DOHH2 (cell line): ENCODE data around the gene DDA1.

Source experiments
- H3F3A ChIP-seq: fragments of 200-600 bp; sonication (generic), shearing (Covaris generic); 2 replicates; pipeline ENCODE4 v1.6.0; 2016; ENCODE audit warnings: antibody characterized with exemption, mild to moderate bottlenecking; ENCODE audit not compliant: control insufficient read depth, insufficient read depth
- H3K27ac ChIP-seq: fragments of 200-600 bp; sonication (generic); 2 replicates; pipeline ENCODE4 v1.5.1; 2014; ENCODE audit warnings: low read depth, mild to moderate bottlenecking, low read length, moderate library complexity
- H3K27me3 ChIP-seq: fragments of 200-600 bp; sonication (generic); 2 replicates; pipeline ENCODE4 v1.6.1; 2014; ENCODE audit warnings: mild to moderate bottlenecking, low read length, mixed read lengths; ENCODE audit not compliant: control insufficient read depth
- H3K36me3 ChIP-seq: fragments of 200-600 bp; sonication (generic); 2 replicates; pipeline ENCODE4 v1.6.1; 2014; ENCODE audit warnings: mild to moderate bottlenecking, low read length, moderate library complexity, mixed read lengths; ENCODE audit not compliant: control insufficient read depth
- H3K4me1 ChIP-seq: fragments of 200-600 bp; sonication (generic); 2 replicates; pipeline ENCODE4 v1.6.1; 2014; ENCODE audit warnings: mild to moderate bottlenecking, low read length, mixed read lengths; ENCODE audit not compliant: control insufficient read depth
- H3K4me2 ChIP-seq: fragments of 200-600 bp; sonication (generic); 2 replicates; pipeline ENCODE4 v1.6.0; 2014; ENCODE audit warnings: mild to moderate bottlenecking, low read length, moderate library complexity
- H3K4me3 ChIP-seq: fragments of 200-600 bp; sonication (generic); 2 replicates; pipeline ENCODE4 v1.5.1; 2014; ENCODE audit warnings: mild to moderate bottlenecking, low read length, mixed read lengths
- H3K79me2 ChIP-seq: fragments of 200-600 bp; sonication (generic); 2 replicates; pipeline ENCODE4 v1.6.1; 2014; ENCODE audit warnings: mild to moderate bottlenecking, low read length, mixed read lengths; ENCODE audit not compliant: control insufficient read depth
- H3K9me2 ChIP-seq: fragments of 200-600 bp; sonication (generic); replicated peaks from 2 replicates; pipeline ENCODE4 v1.6.1; 2014; ENCODE audit warnings: mild to moderate bottlenecking, low read length, mixed read lengths; ENCODE audit not compliant: control insufficient read depth
- H3K9me3 ChIP-seq: fragments of 200-600 bp; sonication (generic); 2 replicates; pipeline ENCODE4 v1.6.1; 2014; ENCODE audit warnings: antibody characterized with exemption, low read length, mixed read lengths; ENCODE audit not compliant: control insufficient read depth, insufficient read depth
- H4K20me1 ChIP-seq: fragments of 200-600 bp; sonication (generic); 2 replicates; pipeline ENCODE4 v1.6.0; 2014; ENCODE audit warnings: low read depth, mild to moderate bottlenecking, antibody characterized with exemption, low read length, moderate library complexity; ENCODE audit not compliant: control insufficient read depth, insufficient read depth
- EZH2phosphoT487 ChIP-seq: fragments of 200-600 bp; sonication (generic); IDR thresholded peaks from 2 replicates; pipeline ENCODE4 v1.6.1; 2017; ENCODE audit warnings: borderline replicate concordance, mild to moderate bottlenecking, antibody characterized with exemption, low read length, moderate library complexity, mixed read lengths
- TF ChIP-seq, protein P1 (sequence below): fragments of 200-600 bp; sonication (generic); IDR thresholded peaks from one replicate; pipeline ENCODE4 v1.5.1; 2014; ENCODE audit warnings: antibody characterized with exemption, mild to moderate bottlenecking, low read depth, low read length; ENCODE audit not compliant: poor library complexity, severe bottlenecking

DDA1 gene

DNA sequence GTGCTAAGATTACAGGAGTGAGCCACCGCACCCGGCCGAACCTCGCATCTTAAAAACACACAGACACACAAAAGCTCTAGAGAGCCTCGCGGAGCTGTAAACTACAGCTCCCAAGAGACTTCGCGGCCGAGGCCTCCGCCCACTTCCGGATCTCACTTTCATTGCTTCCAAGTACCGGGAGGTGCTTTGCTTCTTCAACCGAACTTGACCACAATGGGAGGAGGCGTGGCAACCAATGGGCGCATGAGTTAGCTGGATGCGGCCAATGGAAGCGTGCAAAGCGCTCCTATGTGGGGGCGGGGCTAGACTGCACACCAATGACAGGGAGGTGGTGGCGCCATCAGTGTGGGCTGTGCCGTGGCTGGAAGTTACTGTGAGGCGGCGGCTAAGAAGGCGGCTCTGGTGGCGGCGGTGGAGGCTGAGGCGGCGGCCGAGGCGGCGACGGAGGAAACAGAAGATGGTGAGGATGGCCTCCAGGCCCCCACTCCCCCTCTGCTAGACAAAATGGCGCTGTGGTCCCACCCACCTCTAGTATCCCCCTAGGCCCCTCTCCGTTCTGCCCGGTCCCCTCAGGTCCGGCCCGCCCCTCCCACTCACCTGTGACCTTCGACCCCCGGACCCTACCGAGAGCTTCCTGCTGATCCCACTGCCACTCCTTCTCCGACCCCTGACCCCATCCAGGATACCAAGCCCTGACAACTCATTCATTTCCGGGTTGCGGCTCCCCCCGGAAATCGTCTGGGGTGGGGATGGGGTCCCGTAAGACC is at the start of gene DDA1:
Gene DDA1 (plus strand): TSS at position 366 of the 767 bp plus-strand sequence. CDS start 92 bp downstream, at position 458.
- H3K36me3 ChIP-seq, result peaks cover 41% of the 10 kb centered on the region
- H3K27me3 ChIP-seq, result no peaks in the 10 kb centered on the region
- H3K9me3 ChIP-seq, result no peaks in the 10 kb centered on the region
- peaks cover 64% of the 10 kb centered on the region for H3K79me2 ChIP-seq
- H3F3A ChIP-seq, result peaks cover 1% of the 10 kb centered on the region
- H3K9me2 ChIP-seq, result no peaks in the 10 kb centered on the region
- peak within 1 kb of the TSS; percentile 82 for H3K4me2 ChIP-seq
- H3K4me1 ChIP-seq, result peaks cover 31% of the 10 kb centered on the region
- no peak for TF ChIP-seq EZH2phosphoT487
- TF ChIP-seq, protein P1, sequence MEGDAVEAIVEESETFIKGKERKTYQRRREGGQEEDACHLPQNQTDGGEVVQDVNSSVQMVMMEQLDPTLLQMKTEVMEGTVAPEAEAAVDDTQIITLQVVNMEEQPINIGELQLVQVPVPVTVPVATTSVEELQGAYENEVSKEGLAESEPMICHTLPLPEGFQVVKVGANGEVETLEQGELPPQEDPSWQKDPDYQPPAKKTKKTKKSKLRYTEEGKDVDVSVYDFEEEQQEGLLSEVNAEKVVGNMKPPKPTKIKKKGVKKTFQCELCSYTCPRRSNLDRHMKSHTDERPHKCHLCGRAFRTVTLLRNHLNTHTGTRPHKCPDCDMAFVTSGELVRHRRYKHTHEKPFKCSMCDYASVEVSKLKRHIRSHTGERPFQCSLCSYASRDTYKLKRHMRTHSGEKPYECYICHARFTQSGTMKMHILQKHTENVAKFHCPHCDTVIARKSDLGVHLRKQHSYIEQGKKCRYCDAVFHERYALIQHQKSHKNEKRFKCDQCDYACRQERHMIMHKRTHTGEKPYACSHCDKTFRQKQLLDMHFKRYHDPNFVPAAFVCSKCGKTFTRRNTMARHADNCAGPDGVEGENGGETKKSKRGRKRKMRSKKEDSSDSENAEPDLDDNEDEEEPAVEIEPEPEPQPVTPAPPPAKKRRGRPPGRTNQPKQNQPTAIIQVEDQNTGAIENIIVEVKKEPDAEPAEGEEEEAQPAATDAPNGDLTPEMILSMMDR, result no peak
- peaks cover 9% of the 10 kb centered on the region; the same call in 1 of the 2 replicates for H4K20me1 ChIP-seq
- H3K27ac ChIP-seq, result peak within 1 kb of the TSS; percentile 54
- H3K4me3 ChIP-seq, result peak within 1 kb of the TSS; percentile 99

DNA sequence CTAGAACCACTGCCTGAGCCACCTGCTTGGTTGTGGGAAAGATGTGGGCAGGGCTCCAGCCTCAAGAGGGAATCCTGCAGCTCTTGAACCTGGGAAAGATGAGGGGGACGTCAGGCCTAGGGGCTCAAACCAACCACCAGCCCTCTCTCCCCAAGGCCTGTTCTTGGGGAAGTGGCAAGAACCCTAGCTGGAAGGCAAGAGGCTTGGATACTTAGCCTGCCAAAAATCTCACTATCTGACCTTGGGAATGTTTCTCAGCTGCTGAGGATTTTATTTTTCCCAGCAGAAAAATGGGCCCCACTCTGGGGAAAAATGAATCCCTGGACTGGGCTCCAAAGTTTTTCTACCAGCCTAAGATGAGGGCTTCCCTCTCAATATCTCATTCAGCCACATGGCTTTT is 49.4 kb upstream of the DDA1 start:
- Histone ChIP-seq H3K4me1 (peaks cover 29% of the 10 kb centered on the region), H3K79me2 (no peaks in the 10 kb centered on the region)
- TF ChIP-seq, protein P1, result no peak

DNA sequence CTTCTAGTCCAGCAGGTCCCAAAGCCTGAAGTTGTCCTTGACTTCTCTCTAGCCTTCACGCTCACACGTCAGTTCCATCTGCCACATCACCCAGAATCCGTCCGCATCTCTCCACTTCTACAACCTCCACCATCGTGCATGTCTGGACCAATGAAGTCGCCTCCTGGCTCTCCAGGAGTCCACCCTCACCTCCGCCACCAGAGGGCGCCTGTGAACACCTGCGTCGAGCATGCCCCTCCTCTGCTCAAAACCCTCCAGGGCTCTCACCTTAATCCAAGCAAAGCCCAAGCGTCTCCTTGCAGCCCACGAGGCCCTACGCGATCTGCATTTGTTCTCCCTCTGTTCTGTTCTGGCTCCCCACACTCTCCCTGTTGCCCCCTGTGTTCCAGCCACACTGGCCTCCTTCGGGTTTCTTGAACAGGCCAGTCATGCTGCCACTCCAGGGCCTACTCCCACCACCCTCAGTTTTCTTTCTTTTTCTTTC is 48.5 kb upstream of the DDA1 start:
- peak overlapping the region; percentile 60 for H3K4me2 ChIP-seq
- peaks cover 39% of the 10 kb centered on the region for H3K4me1 ChIP-seq
- no peaks in the 10 kb centered on the region for H3K27me3 ChIP-seq
- no peaks in the 10 kb centered on the region for H3K36me3 ChIP-seq
- peaks cover 15% of the 10 kb centered on the region for H3F3A ChIP-seq
- TF ChIP-seq, protein P1, result peak; percentile 95
- TF ChIP-seq EZH2phosphoT487, result no peak
- no peaks in the 10 kb centered on the region for H3K9me3 ChIP-seq
- peak overlapping the region; percentile 45 for H3K4me3 ChIP-seq
- peak overlapping the region; percentile 46 for H3K27ac ChIP-seq
- no peaks in the 10 kb centered on the region for H3K9me2 ChIP-seq
- no peaks in the 10 kb centered on the region for H4K20me1 ChIP-seq
- H3K79me2 ChIP-seq, result no peaks in the 10 kb centered on the region

More for the DNA sequence above, 49.4 kb upstream of the DDA1 start:
- no peaks in the 10 kb centered on the region for H4K20me1 ChIP-seq
- no peak overlapping the region for H3K4me2 ChIP-seq
- H3F3A ChIP-seq, result peaks cover 11% of the 10 kb centered on the region; the same call in 1 of the 2 replicates
- no peak overlapping the region for H3K4me3 ChIP-seq
- H3K36me3 ChIP-seq, result no peaks in the 10 kb centered on the region
- H3K27me3 ChIP-seq, result no peaks in the 10 kb centered on the region
- H3K9me3 ChIP-seq, result no peaks in the 10 kb centered on the region
- no peak overlapping the region for H3K27ac ChIP-seq
- H3K9me2 ChIP-seq, result no peaks in the 10 kb centered on the region
